NCI-H524 treated with DMSO at 0.1 percent for 48 hours (cell line): Measurements from ENCODE around the gene EIF2S3.
"Not testable (repeated sequence)": the region's sequence is repeated elsewhere in the genome, so short reads cannot be mapped to it uniquely, and the experiment has no call there.

ENCODE experiments used
- DNase-seq: peaks from one replicate; lab custom pipeline; 2025; lab: John Stamatoyannopoulos, UW

EIF2S3 gene

DNA sequence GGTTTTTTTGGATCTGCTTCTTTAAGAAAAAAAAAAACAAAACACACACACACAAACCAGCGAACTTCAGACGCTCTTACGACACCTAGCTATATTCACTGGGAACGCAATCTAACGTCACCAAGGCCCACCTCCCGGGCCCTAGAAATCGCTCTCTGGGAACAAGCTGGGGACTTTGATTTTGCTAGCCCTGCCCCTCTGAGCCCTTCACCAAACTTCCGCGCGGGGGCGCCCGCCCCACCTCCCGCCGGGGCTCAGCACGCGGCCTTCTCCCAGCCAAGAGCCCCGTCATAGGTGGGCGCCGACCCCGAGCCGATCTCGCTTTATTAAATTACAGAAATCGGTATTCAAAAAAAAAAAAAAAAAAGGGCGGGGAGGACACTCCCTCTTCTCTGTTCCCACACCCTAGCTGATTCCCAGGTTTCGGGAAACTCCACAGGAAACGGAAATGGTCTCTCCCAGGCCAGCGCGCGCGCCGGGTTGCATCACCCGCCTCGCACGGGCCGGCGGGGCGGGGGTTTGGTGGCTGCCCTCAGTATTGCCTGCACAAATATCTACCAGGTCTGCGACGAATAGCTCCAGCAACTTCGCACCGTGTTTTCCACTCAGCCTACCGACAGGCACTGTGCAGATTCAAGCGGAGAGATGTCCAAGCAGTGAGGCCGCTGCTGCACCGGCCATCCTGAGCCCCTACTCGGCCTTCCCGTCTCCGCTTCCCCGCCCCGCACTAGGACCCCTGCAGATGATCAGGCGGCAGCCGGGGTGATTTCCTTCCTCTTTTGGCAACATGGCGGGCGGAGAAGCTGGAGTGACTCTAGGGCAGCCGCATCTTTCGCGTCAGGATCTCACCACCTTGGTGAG is at the start of gene EIF2S3:
Gene EIF2S3 (plus strand): TSS at position 775 of the 861 bp plus-strand sequence. CDS start 13 bp downstream, at position 788.
- DNase-seq = peak; percentile 86

DNA sequence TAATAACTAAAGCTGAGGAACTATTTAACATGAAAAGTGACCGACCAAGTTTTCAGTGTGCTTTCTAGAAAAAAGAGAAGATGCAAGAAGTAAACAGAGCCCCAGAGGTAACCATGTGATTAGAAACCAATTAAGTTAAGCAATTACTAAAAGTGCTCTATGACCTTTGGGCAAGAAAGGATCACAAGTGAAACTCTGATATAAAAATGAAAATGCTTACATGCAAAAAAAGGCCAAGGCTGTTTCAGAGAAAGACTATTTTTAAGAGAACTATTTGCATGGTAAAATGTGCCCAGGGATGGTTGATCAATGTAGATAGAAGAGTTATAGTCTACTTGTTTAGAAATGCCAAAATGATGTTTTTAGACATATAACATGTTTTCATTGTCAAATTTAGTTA is 49.7 kb upstream of the EIF2S3 start:
- no peak for DNase-seq

DNA sequence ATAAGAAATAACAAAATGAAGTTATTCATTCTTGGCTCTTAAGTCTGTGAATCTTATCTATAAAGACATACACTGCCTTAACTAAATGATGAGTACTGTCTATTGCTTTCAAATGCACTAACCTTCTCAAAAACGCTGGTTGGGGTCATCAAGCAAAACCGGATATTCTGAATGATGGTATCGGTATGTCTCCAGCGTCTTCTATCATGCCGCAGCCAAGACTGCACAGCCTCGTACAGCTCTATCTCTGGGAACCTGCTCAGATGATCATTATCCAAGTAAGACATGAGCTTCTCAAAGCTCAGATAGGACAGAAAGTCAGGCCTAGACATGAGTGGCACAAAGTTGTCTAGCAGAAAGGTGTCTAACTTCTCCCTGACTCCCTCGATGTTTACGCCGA is 48.9 kb upstream of the EIF2S3 start:
- DNase-seq = no peak

DNA sequence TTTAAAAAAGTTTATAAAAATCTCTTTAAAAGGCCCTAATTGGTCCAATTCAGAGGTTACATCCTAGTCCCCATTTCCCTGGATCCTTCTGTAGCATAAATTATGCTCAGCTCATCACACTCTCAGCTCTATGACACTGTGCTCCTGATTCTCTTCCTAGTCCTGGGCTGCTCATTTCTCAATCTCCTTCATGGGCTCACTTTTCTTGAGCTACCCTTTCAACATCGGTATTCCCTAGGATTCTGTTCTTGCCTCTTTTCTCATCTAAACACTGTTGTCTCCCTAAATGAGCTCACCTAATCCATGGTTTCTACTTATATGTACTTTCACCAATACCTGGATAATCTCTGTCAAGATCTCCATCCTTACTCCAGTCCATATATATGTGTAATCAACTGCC is 42.5 kb upstream of the EIF2S3 start:
- no peak for DNase-seq

DNA sequence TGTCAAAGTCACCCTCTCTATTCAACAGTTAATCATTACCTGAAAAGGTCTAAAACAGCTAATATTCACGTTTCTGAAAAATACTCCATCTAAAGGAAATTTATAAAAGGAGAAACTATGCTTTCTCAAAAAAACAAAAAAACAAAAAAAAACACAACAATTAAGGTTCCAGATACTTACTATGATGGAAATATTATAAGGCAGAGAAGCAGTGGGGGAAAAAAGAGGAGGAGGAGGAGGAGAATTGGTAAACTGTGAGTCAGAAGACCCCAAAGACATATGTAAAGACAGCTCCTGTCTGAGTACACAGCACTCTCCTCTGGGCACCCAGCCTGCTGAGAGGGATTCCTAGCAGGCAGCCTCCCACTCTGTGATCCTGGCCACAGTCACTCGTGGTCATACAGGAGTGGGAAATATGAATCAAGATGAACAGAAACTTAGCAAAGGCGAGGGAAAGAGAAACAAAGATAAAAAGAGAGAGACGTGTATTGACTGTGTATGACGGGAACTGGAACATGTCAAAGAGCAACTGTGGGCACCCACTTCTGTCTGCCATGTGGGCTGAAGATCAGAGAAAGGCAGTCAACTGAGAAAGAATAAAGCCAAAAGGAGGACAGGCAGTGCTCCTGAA is 40.3 kb upstream of the EIF2S3 start:
- no peak for DNase-seq

DNA sequence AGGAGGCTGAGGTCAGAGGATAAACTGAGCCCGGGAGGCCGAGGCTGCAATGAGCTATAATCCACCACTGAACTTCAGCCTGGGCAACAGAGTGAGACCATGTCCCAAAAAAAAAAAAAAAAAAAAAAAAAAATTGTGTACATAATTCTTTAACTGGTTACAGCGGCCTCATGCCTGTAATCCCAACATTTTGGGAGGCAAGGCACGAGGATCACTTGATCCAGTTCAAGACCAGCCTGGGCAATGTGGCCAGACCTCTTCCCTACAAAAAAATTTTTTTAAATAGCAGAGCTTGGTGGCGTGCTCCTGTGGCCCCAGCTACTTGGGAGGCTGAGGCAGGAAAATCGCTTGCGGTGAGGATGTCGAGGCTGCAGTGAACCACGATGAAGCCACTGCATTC is 37.1 kb upstream of the EIF2S3 start:
- DNase-seq = no peak

DNA sequence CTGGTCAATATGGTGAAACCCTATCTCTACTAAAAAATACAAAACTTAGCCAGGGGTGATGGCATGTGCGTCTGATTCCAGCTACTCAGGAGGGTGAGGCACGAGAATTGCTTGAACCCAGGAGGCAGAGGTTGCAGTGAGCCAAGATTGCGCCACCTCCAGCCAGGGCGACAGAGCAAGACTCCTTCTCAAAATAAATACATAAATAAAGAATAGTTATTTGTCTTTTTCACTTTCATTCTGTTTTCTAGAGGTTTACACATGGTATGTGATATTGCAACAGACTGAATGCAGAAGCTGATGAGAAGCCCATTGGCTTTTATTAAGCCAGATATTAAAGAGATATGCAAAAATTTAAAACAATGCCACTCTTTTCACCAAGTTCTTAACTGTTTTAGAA is 35.9 kb upstream of the EIF2S3 start:
- DNase-seq = no peak

DNA sequence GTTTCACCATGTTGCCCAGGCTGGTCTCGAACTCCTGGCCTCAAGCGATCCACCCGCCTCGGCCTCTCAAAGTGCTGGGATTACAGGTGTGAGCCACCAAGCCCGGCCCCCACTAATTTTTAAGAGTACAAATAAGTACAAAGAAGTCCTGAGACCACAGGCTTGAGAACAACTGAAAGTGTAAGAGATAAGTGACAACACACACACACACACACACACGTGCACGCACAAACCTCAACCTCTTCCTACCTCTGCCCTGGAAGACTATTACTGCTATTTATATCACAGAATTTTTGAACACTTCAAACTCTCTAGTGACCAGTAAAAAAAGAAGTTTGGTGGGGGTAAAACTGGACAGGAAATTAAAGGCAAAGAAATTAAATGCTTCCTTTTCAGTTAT is 35.3 kb upstream of the EIF2S3 start:
- no peak for DNase-seq

DNA sequence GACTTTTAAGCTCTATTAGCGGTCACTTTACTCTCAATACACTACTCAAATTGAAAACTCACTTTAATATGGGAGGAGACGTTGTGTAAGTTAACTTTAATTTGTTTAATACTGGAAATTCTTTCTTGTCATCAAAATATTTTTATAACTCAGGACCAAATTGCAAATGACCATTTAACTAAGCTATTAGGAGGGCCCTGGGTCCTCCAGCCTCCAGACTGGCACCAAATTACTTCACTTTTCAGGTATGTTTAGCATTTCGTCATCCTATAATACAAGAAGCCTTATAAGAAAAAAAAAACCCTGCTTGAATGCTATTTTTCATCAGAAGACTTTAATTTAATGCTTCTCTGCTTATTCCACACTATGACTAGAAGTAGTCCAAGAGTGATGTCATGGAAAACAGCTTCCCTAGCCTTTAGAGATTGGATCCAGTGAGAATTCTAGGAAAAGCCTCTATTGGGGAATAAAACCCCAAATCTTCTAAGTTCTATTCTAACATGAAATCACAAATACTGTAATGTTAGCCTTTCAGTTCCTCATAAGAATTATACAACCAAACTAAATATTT is 34.4 kb upstream of the EIF2S3 start:
- no peak for DNase-seq

DNA sequence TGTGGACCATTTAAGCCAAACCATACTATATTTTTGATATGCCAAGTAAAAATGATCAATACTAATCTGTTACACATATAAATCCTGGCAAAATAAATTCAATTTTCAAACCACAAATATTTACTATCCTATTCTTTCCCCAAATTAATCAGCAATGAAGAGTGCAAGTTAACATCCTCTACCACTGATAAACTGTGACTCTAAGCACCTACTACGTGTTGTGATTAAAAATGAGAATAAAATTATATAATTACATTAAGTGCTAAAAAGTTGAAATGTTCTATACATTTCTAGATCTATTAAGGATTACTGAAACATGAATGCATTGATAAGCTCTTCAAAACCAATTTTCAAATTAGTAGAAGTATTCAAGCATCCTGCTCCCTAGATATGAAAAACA is 31.2 kb upstream of the EIF2S3 start:
- no peak for DNase-seq

DNA sequence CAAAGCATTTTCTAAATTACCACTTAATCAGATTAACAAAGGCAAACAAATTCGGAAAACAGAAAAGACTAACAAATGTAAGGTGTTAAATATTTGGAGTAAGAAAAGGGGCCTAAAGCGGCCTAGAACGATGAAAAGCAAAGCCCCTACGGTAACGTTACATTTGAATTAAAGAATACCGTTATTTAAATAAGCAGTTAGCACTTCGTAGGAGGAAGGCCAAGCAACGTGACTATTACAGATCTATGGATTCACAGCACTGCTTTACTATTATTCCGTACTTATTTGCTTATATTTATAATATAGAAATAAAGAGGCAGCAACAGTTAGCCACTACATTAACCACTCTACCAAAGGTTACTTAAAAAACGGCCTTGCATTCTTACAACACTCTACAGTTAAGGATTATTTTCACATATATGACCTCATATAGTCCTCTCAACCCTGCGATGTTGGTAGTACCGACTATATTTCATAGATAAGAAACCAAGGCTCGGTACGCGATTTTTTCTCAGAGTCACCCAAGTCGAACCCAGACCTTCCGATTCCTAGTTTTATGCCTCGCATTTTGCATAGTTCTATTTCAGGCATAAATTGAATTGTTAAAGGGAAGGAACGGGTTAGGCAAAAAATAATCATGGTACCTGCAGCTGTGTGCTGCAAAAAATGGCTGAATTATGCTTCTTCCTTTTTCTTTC is 30.6 kb upstream of the EIF2S3 start:
- DNase-seq = no peak

DNA sequence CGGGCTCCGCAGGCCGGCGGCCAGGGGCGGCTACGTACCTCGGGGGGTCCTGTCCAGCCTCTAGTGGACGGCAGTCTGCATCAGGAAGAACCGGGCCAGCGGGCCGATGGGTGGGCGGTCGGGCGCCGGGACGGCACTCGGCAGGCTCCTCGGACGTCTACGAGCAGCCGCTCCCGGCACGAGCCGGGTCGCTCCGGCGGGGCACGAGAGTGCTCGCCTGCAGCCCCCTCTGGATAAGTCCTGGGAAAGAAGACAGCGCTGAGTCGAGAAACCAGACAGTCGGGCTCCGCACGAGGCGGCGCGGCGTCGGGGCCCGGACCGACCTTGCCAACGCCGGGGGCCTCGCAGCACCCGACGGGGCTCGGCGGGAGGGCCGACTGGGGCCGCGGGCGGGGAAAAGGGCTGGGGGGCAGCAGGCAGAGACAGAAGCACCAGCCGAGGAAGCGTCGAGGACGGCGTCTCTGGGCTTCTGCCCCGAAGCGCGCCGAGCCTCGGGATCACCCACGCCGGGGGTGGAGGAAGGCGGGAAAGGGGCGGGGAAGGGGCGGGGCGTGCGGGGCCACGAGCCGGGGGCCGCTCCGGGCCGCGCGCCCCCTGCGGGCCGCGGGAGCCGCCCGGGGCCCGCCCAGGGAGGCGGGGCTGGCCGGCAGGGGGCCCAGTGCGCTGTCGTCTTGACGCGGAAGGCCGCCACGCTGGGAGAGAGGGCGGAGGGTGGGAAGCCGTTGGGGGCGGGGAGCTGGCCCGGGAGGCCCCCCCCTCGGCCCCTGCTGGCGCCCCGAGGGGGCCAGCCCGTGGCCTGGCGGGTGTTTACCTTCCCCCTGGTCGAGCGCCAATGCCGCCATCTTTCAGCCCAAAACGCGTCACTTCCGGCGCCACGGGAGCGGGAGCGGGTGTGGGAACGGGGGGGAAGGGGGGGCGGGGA is 29.7 kb upstream of the EIF2S3 start:
- peak; percentile 43 for DNase-seq

DNA sequence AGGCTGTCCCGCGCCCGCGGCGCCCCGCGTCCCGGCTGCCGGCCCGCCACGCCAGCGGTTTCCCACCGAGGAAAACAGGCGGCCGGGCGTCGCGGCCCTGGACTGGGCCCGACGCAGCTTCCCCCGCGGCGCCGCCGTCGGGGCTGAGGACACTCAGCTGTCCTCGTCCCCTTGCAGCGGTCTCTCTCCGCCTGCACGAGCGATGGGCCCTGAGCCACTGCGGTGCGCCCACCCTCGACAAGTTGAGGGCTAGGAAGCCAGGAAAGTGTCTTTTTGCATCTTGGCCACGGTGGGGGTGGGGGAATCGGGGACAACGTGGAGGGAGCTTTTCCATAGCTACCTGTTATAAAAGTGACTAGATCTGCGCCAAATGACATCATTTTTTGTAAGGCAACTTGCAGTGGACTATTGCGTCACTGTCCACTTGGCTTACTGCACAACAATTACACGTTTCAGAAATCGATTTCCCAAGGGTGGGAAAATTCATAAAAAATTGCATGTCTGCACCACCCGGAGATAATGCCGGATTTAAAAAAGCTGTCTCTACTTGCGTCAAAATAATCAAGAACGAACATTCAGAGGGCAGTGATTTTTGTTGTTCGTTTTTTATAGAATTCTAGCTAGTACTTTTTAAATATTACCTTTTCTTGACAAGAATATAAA is 28.9 kb upstream of the EIF2S3 start:
- no peak for DNase-seq

DNA sequence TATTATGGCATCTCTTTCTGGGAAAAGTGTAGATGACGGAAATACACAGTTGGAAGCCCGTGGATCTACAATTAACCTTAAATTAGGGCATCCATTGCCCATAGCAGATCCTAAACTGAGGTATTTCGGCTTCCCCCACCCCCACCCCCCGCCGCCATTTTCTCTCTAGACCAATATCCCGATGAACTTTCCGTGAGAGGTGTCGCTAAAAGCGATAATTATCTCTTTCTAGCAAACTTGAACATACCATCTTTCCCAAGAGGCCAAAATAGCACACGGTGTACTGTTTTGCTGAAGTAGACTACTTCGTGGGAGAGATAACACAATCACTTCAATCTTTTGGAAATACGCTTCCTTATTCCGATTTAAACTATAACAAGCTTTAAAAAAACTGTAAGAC is 28.3 kb upstream of the EIF2S3 start:
- no peak for DNase-seq

DNA sequence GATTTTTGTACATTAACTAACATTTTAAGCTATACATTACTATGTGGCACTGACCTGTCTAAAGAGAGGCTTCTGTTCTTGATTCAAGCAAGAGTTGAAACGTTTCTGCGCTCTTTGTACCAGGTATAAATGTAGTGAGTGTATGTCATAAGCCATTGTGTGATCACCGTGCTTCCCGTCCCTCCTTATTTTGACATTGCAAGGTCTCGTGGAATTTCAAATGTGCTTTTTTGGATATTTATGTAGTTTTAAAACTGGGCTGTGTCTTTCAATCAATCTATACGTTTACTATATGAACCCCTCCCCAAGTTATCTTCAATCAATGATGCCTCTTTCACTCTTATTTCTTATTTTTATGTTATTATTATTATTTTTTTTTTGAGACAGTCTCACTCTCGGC is 27.7 kb upstream of the EIF2S3 start, which contains the start of gene KLHL15:
Gene KLHL15 (minus strand): TSS at position 101 of the 400 bp plus-strand sequence. CDS start 20,493 bp downstream, outside the sequence.
- DNase-seq = no peak

DNA sequence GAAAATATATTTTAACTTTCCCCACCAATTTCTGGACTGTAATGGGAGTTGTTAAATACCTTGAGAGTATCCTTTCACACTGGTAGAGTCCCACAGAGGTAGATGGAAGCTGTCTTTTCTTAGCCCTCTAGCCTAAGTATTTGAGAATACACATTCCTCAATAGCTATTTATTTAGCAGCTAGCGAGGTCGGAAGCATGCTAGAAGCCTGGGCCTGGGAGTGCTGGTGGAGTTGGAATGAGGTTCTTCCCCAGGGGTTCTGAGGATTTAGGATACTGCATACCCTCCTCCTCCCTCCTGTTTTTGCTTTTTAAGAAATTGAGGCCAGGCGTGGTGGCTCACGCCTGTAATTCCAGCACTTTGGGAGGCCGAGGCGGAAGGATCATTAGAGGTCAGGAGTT is 26.8 kb upstream of the EIF2S3 start:
- DNase-seq = no peak

DNA sequence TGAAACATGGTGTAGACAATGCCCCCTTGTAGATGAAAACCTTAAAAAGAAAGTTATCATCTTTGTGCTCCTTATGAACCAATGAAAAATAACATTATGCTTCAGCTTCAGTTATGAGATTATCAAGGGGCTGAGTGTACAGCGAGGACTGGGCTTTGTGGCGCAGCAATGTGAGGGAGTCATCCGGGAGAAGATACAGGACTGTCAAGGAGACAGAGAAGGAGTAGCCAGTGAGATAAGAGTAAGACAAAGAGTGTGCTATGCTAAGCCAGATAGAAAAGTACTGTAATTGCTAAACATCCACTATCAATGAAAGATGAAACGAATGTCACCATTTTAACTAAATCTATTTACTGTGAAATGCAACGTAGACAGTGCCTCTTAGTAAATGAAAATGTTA is 24.2 kb upstream of the EIF2S3 start:
- DNase-seq = no peak

DNA sequence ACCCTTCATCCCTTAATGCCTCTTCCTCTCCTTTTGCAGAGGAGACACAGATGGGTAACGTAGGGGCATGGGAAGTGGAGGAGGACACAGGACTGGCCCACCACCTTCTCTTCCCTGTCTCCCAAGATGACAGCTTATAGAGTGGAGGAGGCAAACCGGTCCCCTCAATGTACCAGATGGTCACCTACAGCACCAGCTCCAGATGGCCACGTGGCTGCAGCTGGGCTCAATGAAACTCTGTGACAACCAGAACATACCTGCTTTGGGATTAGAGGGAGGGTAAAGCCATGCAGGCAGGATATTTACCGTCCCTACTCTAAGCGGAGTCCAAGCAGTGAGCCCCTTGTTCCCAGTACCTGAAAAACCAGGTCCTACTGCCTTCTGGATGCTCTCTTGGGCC is 20.3 kb upstream of the EIF2S3 start:
- DNase-seq = peak; percentile 57

DNA sequence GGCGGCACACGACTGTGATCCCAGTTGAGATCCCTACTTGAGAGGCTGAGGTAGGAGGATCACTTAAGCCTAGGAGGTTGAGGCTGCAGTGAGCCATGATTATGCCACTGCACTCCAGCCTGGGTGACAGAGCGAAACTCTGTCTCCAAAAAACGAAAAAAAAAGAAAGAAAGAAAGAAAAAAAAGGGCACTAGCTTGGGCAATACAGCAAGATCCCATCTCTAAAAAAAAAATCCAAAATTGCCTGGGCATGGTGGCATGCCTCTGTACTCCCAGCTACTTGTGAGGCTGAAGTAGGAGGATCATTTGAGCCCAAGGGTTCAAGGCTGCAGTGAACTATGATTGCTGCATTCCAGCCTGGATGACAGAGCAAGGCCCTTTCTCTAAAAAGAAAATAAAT is 17.0 kb upstream of the EIF2S3 start:
- DNase-seq = no peak

DNA sequence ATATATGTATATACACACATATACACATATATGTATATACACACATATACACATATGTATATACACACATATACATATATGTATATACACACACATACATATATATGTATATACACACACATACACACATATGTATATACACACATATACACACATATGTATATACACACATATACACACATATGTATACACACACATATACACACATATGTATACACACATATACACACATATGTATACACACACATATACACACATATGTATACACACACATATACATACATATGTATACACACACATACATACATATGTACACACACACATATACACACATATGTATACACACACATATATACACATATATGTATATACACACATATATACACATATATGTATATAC is 8.7 kb upstream of the EIF2S3 start:
- not testable (repeated sequence) for DNase-seq

DNA sequence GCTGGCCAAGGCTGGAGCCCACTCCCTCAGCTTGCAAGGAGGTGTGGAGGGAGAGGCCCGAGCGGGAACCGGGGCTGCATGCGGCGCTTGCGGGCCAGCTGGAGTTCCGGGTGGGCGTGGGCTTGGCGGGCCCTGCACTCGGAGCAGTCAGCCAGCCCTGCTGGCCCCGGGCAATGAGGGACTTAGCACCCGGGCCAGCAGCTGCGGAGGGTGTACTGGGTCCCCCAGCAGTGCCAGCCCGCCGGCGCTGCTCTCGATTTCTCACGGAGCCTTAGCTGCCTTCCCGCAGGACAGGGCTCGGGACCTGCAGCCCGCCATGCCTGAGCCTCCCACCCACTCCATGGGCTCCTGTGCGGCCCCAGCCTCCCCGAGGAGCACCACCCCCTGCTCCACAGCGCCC is 5.1 kb upstream of the EIF2S3 start:
- DNase-seq = not testable (repeated sequence)
